Renal pelvis (tissue), 4 donors: ENCODE results near the gene ADORA1. TPM values are rescaled to one million over a fixed set of nuclear protein-coding genes. Genes with fewer than 3 reads are reported as not detected.

Source experiments
- DNase-seq: peaks from one replicate; pipeline ENCODE4 v3.0.0-alpha.2; 2013
- polyA plus RNA-seq, 3 donors: library from polyadenylated mRNA; unstranded; fragments of 120-200 nt; gene quantifications; one replicate each; pipeline ENCODE4 v1.2.1, GENCODE V29; 2013; ENCODE audit not compliant: insufficient read length in 3 of 3

The ADORA1 gene
- polyA plus RNA-seq, 3 donors: 5.5 to 8.0 (median 6.2) TPM

GRCh38 chr1:203153989-203154821 is 26.7 kb downstream of the ADORA1 start:
- DNase-seq: no peak

- DNase-seq: no peak
Observed at GRCh38 chr1:203156280-203156679, 28.8 kb downstream of the ADORA1 start.

- DNase-seq: no peak
Observed at GRCh38 chr1:203158423-203158822, 30.9 kb downstream of the ADORA1 start.

GRCh38 chr1:203158960-203159665 is 31.6 kb downstream of the ADORA1 start:
- no peak for DNase-seq

GRCh38 chr1:203159844-203160243 is 32.3 kb downstream of the ADORA1 start:
- no peak for DNase-seq

GRCh38 chr1:203161175-203161574 is 33.6 kb downstream of the ADORA1 start:
- no peak for DNase-seq

GRCh38 chr1:203161703-203162102 is 34.2 kb downstream of the ADORA1 start:
- no peak for DNase-seq

- no peak for DNase-seq
Observed at GRCh38 chr1:203162403-203162802, 34.9 kb downstream of the ADORA1 start.

- DNase-seq: no peak
Observed at GRCh38 chr1:203163891-203164635, 36.5 kb downstream of the ADORA1 start.

GRCh38 chr1:203165101-203165799 is 37.7 kb downstream of the ADORA1 start:
- DNase-seq: no peak

GRCh38 chr1:203165800-203166161 is 38.3 kb downstream of the ADORA1 start:
- DNase-seq: no peak

- no peak for DNase-seq
Observed at GRCh38 chr1:203166192-203166940, 38.8 kb downstream of the ADORA1 start.

- DNase-seq: no peak
Observed at GRCh38 chr1:203167026-203167912, 39.7 kb downstream of the ADORA1 start.

- DNase-seq: no peak
Observed at GRCh38 chr1:203167913-203168200, 40.3 kb downstream of the ADORA1 start.

- DNase-seq: no peak
Observed at GRCh38 chr1:203168256-203168786, 40.8 kb downstream of the ADORA1 start.

- no peak for DNase-seq
Observed at GRCh38 chr1:203168991-203169390, 41.5 kb downstream of the ADORA1 start.

GRCh38 chr1:203169770-203170520 is 42.4 kb downstream of the ADORA1 start:
- no peak for DNase-seq

GRCh38 chr1:203170625-203171330 is 43.3 kb downstream of the ADORA1 start:
- DNase-seq: no peak
